H1 (cell line): ENCODE measurements around the gene DENND4B. TPM values are rescaled to one million over a fixed set of nuclear protein-coding genes. Genes with fewer than 3 reads are reported as not detected.

Experiments used
- CTCF ChIA-PET: fragments of 300-600 bp; sonication (Branson Sonifier 250); formaldehyde crosslinking; loops from one replicate; lab custom pipeline; 2021; ENCODE audit not compliant: partially characterized antibody; lab: Charles Lee
- POLR2A ChIA-PET: fragments of 300-600 bp; sonication (Branson Sonifier 250); formaldehyde crosslinking; loops from one replicate; lab custom pipeline; 2021; ENCODE audit warnings: inconsistent platforms; ENCODE audit not compliant: partially characterized antibody; lab: Charles Lee
- DNase-seq, 2 experiments: peaks; one replicate each; pipeline versions ENCODE4 v3.0.0 to v3.0.0-alpha.2; 2010 to 2022; ENCODE audit warnings: low spot score in 2 of 2, low read depth in 1 of 2, mixed read lengths in 1 of 2
- FAIRE-seq: peaks from 2 replicates; lab custom pipeline; 2011; peaks lifted over from hg19 to GRCh38; lab: Jason Lieb, UNC
- H2AFZ ChIP-seq: 2 replicates; pipeline ENCODE4 v1.8.1; 2012; ENCODE audit warnings: low read length, inconsistent platforms
- H2AK5ac ChIP-seq: 2 replicates; pipeline ENCODE4 v1.6.1; 2013; ENCODE audit warnings: low read depth, low read length
- H2BK120ac ChIP-seq: replicated peaks from 2 replicates; pipeline ENCODE3; 2013; ENCODE audit warnings: low read depth, low read length, inconsistent platforms
- H2BK12ac ChIP-seq: 2 replicates; pipeline ENCODE4 v1.6.1; 2013; ENCODE audit warnings: low read depth, low read length
- H2BK15ac ChIP-seq: 2 replicates; pipeline ENCODE4 v1.6.1; 2013; ENCODE audit warnings: low read length
- H2BK20ac ChIP-seq: 2 replicates; pipeline ENCODE4 v1.6.1; 2013; ENCODE audit warnings: low read length
- H2BK5ac ChIP-seq: 2 replicates; pipeline ENCODE4 v1.6.1; 2013; ENCODE audit warnings: low read depth, low read length
- H3K14ac ChIP-seq: 2 replicates; pipeline ENCODE4 v1.6.1; 2013; ENCODE audit warnings: inconsistent platforms; ENCODE audit not compliant: insufficient read length
- H3K18ac ChIP-seq: 2 replicates; pipeline ENCODE4 v1.6.1; 2013; ENCODE audit warnings: low read length; ENCODE audit errors: extremely low read depth
- H3K23ac ChIP-seq: 2 replicates; pipeline ENCODE4 v1.6.1; 2013; ENCODE audit warnings: inconsistent platforms; ENCODE audit not compliant: insufficient read length
- H3K23me2 ChIP-seq: 2 replicates; pipeline ENCODE4 v1.6.1; 2013; ENCODE audit warnings: low read depth, low read length
- H3K27ac ChIP-seq: 2 replicates; pipeline ENCODE4 v1.6.1; 2011; ENCODE audit warnings: low read depth, low read length, inconsistent platforms
- H3K27me3 ChIP-seq, 4 experiments: replicated peaks in 1 of 4; 1 replicate in 1 of 4; 2 replicates in 3 of 4; pipeline versions ENCODE4 v1.6.1 to v1.8.1; 2011 to 2013; ENCODE audit warnings: low read length in 3 of 4, mild to moderate bottlenecking in 3 of 4, inconsistent platforms in 2 of 4, mixed read lengths in 2 of 4, moderate library complexity in 1 of 4; ENCODE audit not compliant: control insufficient read depth in 3 of 4, insufficient read depth in 3 of 4; ENCODE audit errors: extremely low read depth in 1 of 4
- H3K36me3 ChIP-seq, 4 experiments: 2 replicates each; pipeline versions ENCODE4 v1.6.1 to v1.8.1; 2011 to 2013; ENCODE audit warnings: mild to moderate bottlenecking in 4 of 4, low read length in 3 of 4, moderate library complexity in 2 of 4, control low read depth in 1 of 4, inconsistent platforms in 1 of 4; ENCODE audit not compliant: insufficient read depth in 4 of 4, control insufficient read depth in 2 of 4
- H3K4ac ChIP-seq: replicated peaks from 2 replicates; pipeline ENCODE3; 2013; ENCODE audit warnings: low read length, low read depth, mixed read lengths, inconsistent platforms; ENCODE audit not compliant: insufficient read length
- H3K4me1 ChIP-seq, 4 experiments: replicated peaks in 1 of 4; 1 replicate in 1 of 4; 2 replicates in 3 of 4; pipeline versions ENCODE4 v1.6.1 to v1.8.1; 2011 to 2013; ENCODE audit warnings: low read length in 3 of 4, inconsistent platforms in 2 of 4, mixed read lengths in 1 of 4; ENCODE audit not compliant: insufficient read depth in 4 of 4, control insufficient read depth in 3 of 4
- H3K4me2 ChIP-seq, 2 experiments: 2 replicates each; pipeline versions ENCODE4 v1.6.1 to v1.8.1; 2011 to 2013; ENCODE audit warnings: low read depth in 2 of 2, low read length in 2 of 2, control low read depth in 1 of 2, inconsistent platforms in 1 of 2, mild to moderate bottlenecking in 1 of 2; ENCODE audit not compliant: insufficient read depth in 1 of 2
- H3K4me3 ChIP-seq, 4 experiments: fragments of 200-600, 300-600 bp in 1 of 4; sonication (generic), shearing (Covaris generic), sonication (Bioruptor Twin) in 1 of 4; 2 replicates each; pipeline versions ENCODE4 v1.5.1 to v1.8.1; 2011 to 2016; ENCODE audit warnings: low read length in 4 of 4, low read depth in 3 of 4, control low read depth in 2 of 4, inconsistent platforms in 2 of 4, mild to moderate bottlenecking in 2 of 4, mixed read lengths in 1 of 4, moderate library complexity in 1 of 4; ENCODE audit not compliant: insufficient read depth in 2 of 4; ENCODE audit errors: extremely low read depth in 1 of 4
- H3K56ac ChIP-seq: replicated peaks from 2 replicates; pipeline ENCODE3; 2013; ENCODE audit warnings: low read depth, mild to moderate bottlenecking, mixed read lengths, low read length, inconsistent platforms; ENCODE audit not compliant: insufficient read length
- H3K79me1 ChIP-seq: 2 replicates; pipeline ENCODE4 v1.6.1; 2013; ENCODE audit warnings: low read depth, low read length, control low read depth
- H3K79me2 ChIP-seq, 2 experiments: 2 replicates each; pipeline versions ENCODE4 v1.6.1 to v1.8.1; 2012 to 2013; ENCODE audit warnings: low read length in 2 of 2, mild to moderate bottlenecking in 2 of 2, inconsistent platforms in 1 of 2; ENCODE audit not compliant: insufficient read depth in 2 of 2, control insufficient read depth in 1 of 2
- H3K9ac ChIP-seq, 4 experiments: replicated peaks in 1 of 4; 1 replicate in 1 of 4; 2 replicates in 3 of 4; pipeline versions ENCODE4 v1.6.1 to v1.8.1; 2011 to 2013; ENCODE audit warnings: low read depth in 3 of 4, low read length in 3 of 4, control low read depth in 2 of 4, mild to moderate bottlenecking in 2 of 4, moderate library complexity in 2 of 4, inconsistent platforms in 1 of 4; ENCODE audit errors: extremely low read depth in 1 of 4
- H3K9me3 ChIP-seq, 2 experiments: 2 replicates each; pipeline versions ENCODE4 v1.6.1 to v1.8.1; 2012 to 2013; ENCODE audit warnings: mild to moderate bottlenecking in 2 of 2, moderate library complexity in 2 of 2, control low read depth in 1 of 2, inconsistent platforms in 1 of 2, low read depth in 1 of 2, low read length in 1 of 2, mixed read lengths in 1 of 2; ENCODE audit not compliant: insufficient read depth in 2 of 2
- H4K20me1 ChIP-seq, 2 experiments: replicated peaks in 1 of 2; 2 replicates each; pipeline versions ENCODE3 to v1.8.1; 2011 to 2013; ENCODE audit warnings: inconsistent platforms in 2 of 2, low read length in 2 of 2, mild to moderate bottlenecking in 1 of 2; ENCODE audit not compliant: insufficient read depth in 2 of 2, control insufficient read depth in 1 of 2
- H4K5ac ChIP-seq: 2 replicates; pipeline ENCODE4 v1.6.1; 2013; ENCODE audit warnings: low read length, low read depth, mixed read lengths, inconsistent platforms; ENCODE audit not compliant: insufficient read length
- H4K8ac ChIP-seq: 2 replicates; pipeline ENCODE4 v1.8.0; 2013; ENCODE audit warnings: mild to moderate bottlenecking, moderate library complexity, low read length, inconsistent platforms; ENCODE audit not compliant: insufficient read depth; ENCODE audit errors: extremely low read depth
- H4K91ac ChIP-seq: replicated peaks from 2 replicates; pipeline ENCODE3; 2013; ENCODE audit warnings: low read length, mixed read lengths, inconsistent platforms; ENCODE audit not compliant: insufficient read length
- ASH2L ChIP-seq: fragments of 200-600, 300-600 bp; sonication (generic); IDR thresholded peaks from one replicate; pipeline ENCODE4 v1.7.1; 2017; ENCODE audit warnings: low read length
- CREB1 ChIP-seq: IDR thresholded peaks from 2 replicates; pipeline ENCODE4 v1.6.1; 2012; ENCODE audit warnings: inconsistent platforms
- EZH2 ChIP-seq: fragments of 200-600 bp; sonication (generic); IDR thresholded peaks from 2 replicates; pipeline ENCODE4 v1.7.1; 2012; ENCODE audit warnings: low read depth, mild to moderate bottlenecking, moderate library complexity, low read length, inconsistent platforms; ENCODE audit not compliant: severe bottlenecking
- GTF2F1 ChIP-seq: IDR thresholded peaks from 2 replicates; pipeline ENCODE4 v1.6.1; 2012; ENCODE audit warnings: low read depth, low read length, improper control_type of control experiment, borderline replicate concordance
- HDAC2 ChIP-seq, 2 experiments: fragments of 300-600 bp in 1 of 2; sonication (generic) in 1 of 2; IDR thresholded peaks; 2 replicates each; pipeline ENCODE4 v1.6.1; 2011 to 2012; ENCODE audit warnings: low read depth in 2 of 2, low read length in 2 of 2, mild to moderate bottlenecking in 2 of 2, moderate library complexity in 2 of 2, borderline replicate concordance in 1 of 2, inconsistent platforms in 1 of 2
- SAP30 ChIP-seq: fragments of 300-600 bp; sonication (generic); IDR thresholded peaks from 2 replicates; pipeline ENCODE4 v1.7.1; 2012; ENCODE audit warnings: low read length, moderate library complexity, mild to moderate bottlenecking, inconsistent platforms; ENCODE audit not compliant: insufficient read depth, insufficient replicate concordance
- SIN3A ChIP-seq, 2 experiments: IDR thresholded peaks in 1 of 2; conservative IDR thresholded peaks in 1 of 2; 2 replicates each; pipeline ENCODE4 v1.6.1; 2011 to 2012; ENCODE audit warnings: low read length in 2 of 2, improper control_type of control experiment in 1 of 2, low read depth in 1 of 2, mild to moderate bottlenecking in 1 of 2
- USF2 ChIP-seq: IDR thresholded peaks from 2 replicates; pipeline ENCODE4 v1.6.1; 2011; ENCODE audit warnings: low read length, improper control_type of control experiment
- WGBS, 2 experiments: shearing (Covaris generic) in 1 of 2; methylation state at CpG; one replicate each; pipeline versions ENCODE4 v1.1.6 to v1.1.7; 2013 to 2015; ENCODE audit warnings: low lambda C conversion rate in 2 of 2, mixed read lengths in 2 of 2, inconsistent platforms in 1 of 2, low coverage in 1 of 2, missing lambda C conversion rate in 1 of 2; ENCODE audit not compliant: insufficient replicate concordance in 2 of 2, insufficient coverage in 1 of 2, insufficient read length in 1 of 2; ENCODE audit errors: extremely low coverage in 1 of 2, missing lambda C conversion rate in 1 of 2; 5-methylcytosine and 5-hydroxymethylcytosine counted together
- polyA plus RNA-seq, 7 experiments: library from polyadenylated mRNA; depleted of rRNA in 3 of 7; stranded (reverse) in 5 of 7; unstranded in 2 of 7; fragments of >200 nt in 5 of 7; fragments of 200-250 nt in 2 of 7; gene quantifications; 1 replicate in 5 of 7; 2 replicates in 1 of 7; 4 replicates in 1 of 7; pipeline versions ENCODE4 v1.2.1 to v1.2.3, GENCODE V29; 2011 to 2013; ENCODE audit warnings: missing spikeins in 2 of 7, mixed read lengths in 2 of 7
- total RNA-seq: library from RNA; stranded (reverse); fragmentation: NEBNext Ultra II Directional; extraction: Animal tissue kit (Norgen Biotek cat#: 25700); gene quantifications from 2 replicates; pipeline ENCODE4 v1.2.1, GENCODE V29; 2021

The DENND4B gene
- total and polyA plus RNA-seq, 2 of the 8 experiments (the other 6 are each of a cell fraction or from before 2014, with no cell fraction given), result 45.6 to 61.1 TPM

DNA sequence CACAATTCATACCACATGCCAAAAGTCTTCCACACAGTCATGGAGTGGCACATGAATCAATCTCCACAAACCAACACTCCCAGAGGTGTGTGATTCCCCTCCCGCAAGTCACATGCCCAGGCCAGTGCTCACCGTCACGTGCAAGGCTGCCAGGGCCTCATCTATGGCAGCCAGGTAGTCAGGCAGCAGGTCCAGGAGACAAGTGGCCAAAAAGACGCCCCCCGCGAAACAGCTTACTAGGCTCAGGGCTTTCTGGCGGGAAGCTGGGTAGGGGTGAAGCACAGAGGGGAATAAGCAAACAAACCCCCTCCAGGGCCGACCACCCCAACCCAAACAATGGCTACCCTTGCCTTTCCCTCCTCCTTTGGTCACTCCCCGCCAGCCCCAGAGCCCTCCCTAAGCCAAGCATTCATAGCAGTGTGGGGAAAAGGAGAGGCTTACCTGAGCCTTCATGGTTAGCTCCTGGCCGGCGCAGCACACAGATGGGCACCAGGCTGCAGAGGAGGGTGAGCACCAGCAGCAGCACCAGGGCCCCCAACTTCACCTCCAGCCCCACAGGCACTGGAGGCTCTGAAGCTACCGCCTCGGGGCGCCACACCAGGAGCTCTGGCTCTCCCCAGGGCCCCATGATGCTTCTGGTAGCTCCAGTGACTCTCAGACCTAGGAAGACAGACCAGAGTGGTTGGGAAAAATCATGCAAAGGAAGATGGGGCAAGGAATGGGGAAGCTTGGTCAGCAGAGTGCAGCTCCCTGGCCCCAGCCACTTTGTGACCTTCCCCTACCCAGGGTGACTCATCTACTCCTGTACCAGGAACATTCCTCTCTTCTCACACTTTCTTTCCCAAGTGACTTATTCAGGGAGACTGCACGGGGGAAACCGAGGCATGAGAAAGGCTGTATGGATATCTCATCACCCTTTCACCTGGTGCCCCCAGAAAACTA lies 15.8 kb upstream of the DENND4B start:
- Histone ChIP-seq H2BK120ac (no peak overlapping the region), H3K9me3 (no peaks in the 10 kb centered on the region), H2BK12ac (peak overlapping the region; percentile 75), H4K91ac (peak overlapping the region; percentile 46), H2BK15ac (no peak overlapping the region; the same call in 1 of the 2 replicates), H3K4me1 (peaks cover 7 to 17% (median 12%) of the 10 kb centered on the region in 4 experiments), H2BK5ac (peak overlapping the region; percentile 91), H3K27ac (peak overlapping the region; percentile 78), H3K56ac (peak overlapping the region; percentile 43), H3K23me2 (peaks cover 28% of the 10 kb centered on the region), H3K23ac (no peak overlapping the region), H3K27me3 (no peaks in the 10 kb centered on the region), H2AFZ (no peak overlapping the region), H3K18ac (peak overlapping the region; percentile 84; the same call in 1 of the 2 replicates), H2BK20ac (no peak overlapping the region), H3K14ac (no peak overlapping the region), H3K4me2 (peak overlapping the region; percentile 95 to 98), H2AK5ac (peak overlapping the region; percentile 71), H3K79me1 (peaks cover 9% of the 10 kb centered on the region), H3K36me3 (peaks cover 11 to 26% (median 19%) of the 10 kb centered on the region in 4 experiments), H4K20me1 (peaks cover 2 to 5% of the 10 kb centered on the region in 2 experiments), H3K79me2 (peaks cover 18 to 41% of the 10 kb centered on the region in 2 experiments), H3K4me3 (peak overlapping the region; percentile 53 to 89 (median 84)), H4K8ac (peak overlapping the region; percentile 58; the same call in 1 of the 2 replicates), H4K5ac (peak overlapping the region; percentile 54), H3K4ac (peak overlapping the region; percentile 44), H3K9ac (peak overlapping the region; percentile 81 to 93 (median 83))
- no peak for FAIRE-seq
- WGBS, 2 experiments, result 17% methylated on average over 16 of the region's 16 CpGs; no CpG with 5 or more reads in 1 of the 2 experiments
- DNase-seq, result no peak
- POLR2A ChIA-PET, result interaction anchor here (0.9 to 15.7 kb wide), 19 partner anchors 8 to 328 kb away, joined by 3 to 454 read pairs (median 5); partner anchors contain the start of genes CHTOP, DENND4B, GATAD2B and JTB
- CTCF ChIA-PET, result interaction anchor here (1.0 to 2.8 kb wide), 8 partner anchors 9 to 136 kb away, joined by 3 to 19 read pairs (median 4); partner anchors contain the start of genes JTB and RAB13
- TF ChIP-seq EZH2 (no peak), USF2 (peak; percentile 81), SIN3A (conservative IDR thresholded peaks at IDR 0.05 in 1 of 2, IDR thresholded peaks at IDR 0.05 in 1 of 2; ENCODE audit: low read depth in 1 of 2, low read length in 2 of 2) (peak in 1 of 2 experiments; percentile 48; a peak in 2 of 4 replicates), ASH2L (peak; percentile 2), GTF2F1 (no peak), CREB1 (no peak), SAP30 (peak; percentile 71), HDAC2 (IDR thresholded peaks at IDR 0.05; ENCODE audit: borderline replicate concordance in 1 of 2, low read depth in 2 of 2, low read length in 2 of 2) (no peak)
